A549 (cell line): Measurements from ENCODE around the gene CILP.

Experiments
- CEBPB ChIP-seq, 2 experiments: fragments of >200 bp in 1 of 2; sonication (Bioruptor Twin) in 1 of 2; formaldehyde crosslinking in 1 of 2; IDR thresholded peaks; 2 replicates each; pipeline ENCODE4 v1.6.1; 2012 to 2016
- KDM1A ChIP-seq: fragments of 200-600 bp; sonication (generic); IDR thresholded peaks from 2 replicates; pipeline ENCODE4 v1.6.1; 2016; ENCODE audit warnings: low read depth, mild to moderate bottlenecking
- POLR2A ChIP-seq: IDR thresholded peaks from 2 replicates; pipeline ENCODE4 v1.6.1; 2012; ENCODE audit warnings: mild to moderate bottlenecking, low read length
- RAD21 ChIP-seq, 2 experiments: fragments of >200 bp in 1 of 2; sonication (Bioruptor Twin) in 1 of 2; formaldehyde crosslinking in 1 of 2; IDR thresholded peaks in 1 of 2; conservative IDR thresholded peaks in 1 of 2; 2 replicates in 1 of 2; 3 replicates in 1 of 2; pipeline ENCODE4 v1.6.1; 2012 to 2018; ENCODE audit warnings: inconsistent platforms in 1 of 2
- TF ChIP-seq, protein P1 (sequence below): IDR thresholded peaks from 2 replicates; pipeline ENCODE4 v1.6.1; 2012; ENCODE audit warnings: low read depth, borderline replicate concordance

- TF ChIP-seq CEBPB (IDR thresholded peaks at IDR 0.05) (no peak), KDM1A (no peak), RAD21 (conservative IDR thresholded peaks at IDR 0.05 in 1 of 2, IDR thresholded peaks at IDR 0.05 in 1 of 2) (no peak), POLR2A (no peak)
- TF ChIP-seq, protein P1, sequence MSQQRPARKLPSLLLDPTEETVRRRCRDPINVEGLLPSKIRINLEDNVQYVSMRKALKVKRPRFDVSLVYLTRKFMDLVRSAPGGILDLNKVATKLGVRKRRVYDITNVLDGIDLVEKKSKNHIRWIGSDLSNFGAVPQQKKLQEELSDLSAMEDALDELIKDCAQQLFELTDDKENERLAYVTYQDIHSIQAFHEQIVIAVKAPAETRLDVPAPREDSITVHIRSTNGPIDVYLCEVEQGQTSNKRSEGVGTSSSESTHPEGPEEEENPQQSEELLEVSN: no peak
These were observed 31.1 kb downstream of the CILP start for GRCh38 chr15:65180167-65180566.
